SJCRH30 (cell line): ENCODE data around the gene DBNL. TPM values are rescaled to one million over a fixed set of nuclear protein-coding genes. Genes with fewer than 3 reads are reported as not detected.

Experiments
- total RNA-seq: library from RNA; depleted of rRNA; stranded (reverse); fragments of >200 nt; shearing (Covaris generic); gene quantifications from 2 replicates; pipeline ENCODE4 v1.2.3, GENCODE V29; 2014; rRNA removed

DBNL gene
- total RNA-seq, 1 experiment from 2014 or later: 54.4 TPM

Other genes with a start within 250 kb of the DBNL start
- 88.7 and 105 TPM in 2 replicates for gene MRPS24, start 175.2 kb upstream of the DBNL start, total RNA-seq
- 17.4 and 19.6 TPM in 2 replicates for gene URGCP, start 138.1 kb upstream of the DBNL start, total RNA-seq
- gene UBE2D4, start 118.3 kb upstream of the DBNL start, total RNA-seq: 15.3 and 15.6 TPM in 2 replicates
- not detected in 2 replicates for gene SPDYE1, start 46.8 kb upstream of the DBNL start, total RNA-seq
- not detected in 2 replicates for gene PGAM2, start 20.9 kb downstream of the DBNL start, total RNA-seq
- gene POLM, start 37.8 kb downstream of the DBNL start, total RNA-seq: 7.6 and 7.9 TPM in 2 replicates
- gene AEBP1, start 59.6 kb downstream of the DBNL start, total RNA-seq: 13.4 and 17.8 TPM in 2 replicates
- 149 and 162 TPM in 2 replicates for gene POLD2, start 78.8 kb downstream of the DBNL start, total RNA-seq
- gene MYL7, start 96.6 kb downstream of the DBNL start, total RNA-seq: not detected in 2 replicates
- not detected in 2 replicates for gene GCK, start 144.7 kb downstream of the DBNL start, total RNA-seq
- gene YKT6, start 156.3 kb downstream of the DBNL start, total RNA-seq: 98.6 and 101 TPM in 2 replicates